SW 1271 (cell line): ENCODE results near the gene PXN.

Experiments used
- DNase-seq, 2 experiments: peaks; one replicate each; lab custom pipeline; 2025; lab: John Stamatoyannopoulos, UW

The PXN gene

DNA sequence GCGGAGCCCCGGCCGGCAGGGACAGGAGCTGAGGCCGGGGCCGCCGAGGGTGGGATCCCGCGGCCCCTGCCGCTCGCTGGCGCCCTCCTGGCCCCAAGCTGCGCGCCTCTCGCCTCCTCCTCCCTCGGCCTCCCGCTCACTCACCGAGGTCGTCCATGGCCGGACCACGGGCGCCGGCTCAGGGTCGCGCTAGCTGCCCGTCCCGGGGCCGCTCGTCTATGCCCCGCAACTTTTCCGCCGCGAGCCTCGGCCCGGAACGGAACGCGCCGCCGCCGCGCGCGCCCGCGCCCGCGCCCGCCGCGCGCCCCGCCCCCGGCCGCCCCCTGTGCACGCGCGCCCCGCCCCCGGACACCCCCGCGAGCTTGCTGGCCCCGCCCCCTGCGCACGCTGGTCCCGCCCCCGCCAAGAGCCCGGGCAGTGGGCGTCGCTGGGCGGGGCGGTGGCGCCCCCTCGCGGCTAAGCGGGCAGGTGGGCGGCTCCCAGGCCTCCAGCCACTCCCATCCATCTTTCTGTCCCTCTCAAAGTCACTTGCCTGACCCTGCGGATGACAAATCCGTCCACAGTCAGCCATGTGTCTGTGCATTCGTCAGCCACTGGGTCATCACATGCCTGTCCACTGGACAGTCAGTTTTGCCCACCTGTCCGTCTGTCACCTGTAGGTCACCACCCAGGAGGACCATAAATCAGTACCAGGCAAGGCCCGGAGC lies at the start of gene PXN:
TSS of gene PXN (minus strand) at position 258 of the 707 bp plus-strand sequence. CDS start at position 157, 101 bp downstream.
- peak in 1 of 2 experiments; percentile 75 for DNase-seq

DNA sequence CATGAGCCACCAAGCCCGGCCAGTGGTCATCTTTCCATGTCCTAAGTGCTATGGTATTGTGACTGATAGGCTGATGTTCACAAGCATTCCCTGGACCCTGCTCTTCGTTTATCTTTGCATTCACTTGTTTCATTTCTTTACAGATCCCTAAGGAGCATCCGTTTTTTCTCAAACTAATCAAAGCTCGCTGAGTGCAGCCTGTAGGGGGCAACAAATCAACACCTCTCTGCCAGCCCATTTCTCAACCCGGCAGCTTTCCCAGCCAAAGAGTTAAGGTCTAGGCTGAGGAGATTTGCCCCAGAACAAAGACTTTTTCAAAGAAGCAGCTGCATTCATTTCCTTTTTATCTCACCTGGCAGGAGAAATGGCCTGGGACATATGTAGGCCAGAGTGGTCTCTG lies 48.7 kb upstream of the PXN start:
- DNase-seq: peak in 1 of 2 experiments; percentile 19

DNA sequence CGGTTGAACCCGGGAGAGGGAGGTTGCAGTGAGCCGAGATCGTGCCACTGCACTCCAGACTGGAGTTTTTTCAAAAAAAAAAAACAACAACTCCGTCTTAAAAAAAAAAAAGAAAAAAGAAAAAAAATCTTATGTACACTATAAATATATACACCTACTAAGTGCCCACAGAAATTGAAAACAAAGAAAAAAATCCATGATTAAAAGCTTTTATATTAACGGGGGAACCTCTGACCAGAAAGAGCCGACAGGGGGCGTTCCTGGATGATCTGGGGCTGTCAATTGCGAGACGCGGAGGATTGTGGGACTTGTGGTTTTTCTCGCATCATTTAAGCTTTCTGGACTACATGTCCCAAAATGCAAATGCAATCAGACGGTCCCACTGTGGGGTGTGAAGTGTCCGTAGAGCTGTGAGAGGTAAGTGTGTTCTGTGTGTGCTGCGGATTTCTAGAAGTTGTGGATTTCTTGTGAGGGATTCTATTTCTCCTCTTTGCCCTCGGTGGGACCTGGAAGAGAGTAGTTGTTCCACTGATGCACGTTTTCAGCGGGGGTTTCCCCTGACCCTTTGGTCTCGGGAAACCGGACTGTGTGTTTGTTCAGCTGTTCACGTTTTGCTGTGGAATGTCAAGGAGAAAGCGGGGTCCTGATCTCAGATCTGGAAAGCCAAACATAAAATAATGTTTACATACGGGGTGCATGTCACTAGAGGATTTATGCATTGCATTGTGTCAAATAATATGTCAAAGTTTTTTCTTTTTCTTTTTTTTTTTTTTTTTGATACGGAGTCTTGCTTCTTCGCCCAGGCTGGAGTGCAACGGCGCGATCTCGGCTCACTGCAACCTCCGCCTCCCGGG lies 36.7 kb upstream of the PXN start, which contains the start of gene SIRT4:
TSS of gene SIRT4 (plus strand) at position 360 of the 854 bp plus-strand sequence. CDS start 1,241 bp downstream, outside the sequence.
- DNase-seq: peak; percentile 85 to 95

DNA sequence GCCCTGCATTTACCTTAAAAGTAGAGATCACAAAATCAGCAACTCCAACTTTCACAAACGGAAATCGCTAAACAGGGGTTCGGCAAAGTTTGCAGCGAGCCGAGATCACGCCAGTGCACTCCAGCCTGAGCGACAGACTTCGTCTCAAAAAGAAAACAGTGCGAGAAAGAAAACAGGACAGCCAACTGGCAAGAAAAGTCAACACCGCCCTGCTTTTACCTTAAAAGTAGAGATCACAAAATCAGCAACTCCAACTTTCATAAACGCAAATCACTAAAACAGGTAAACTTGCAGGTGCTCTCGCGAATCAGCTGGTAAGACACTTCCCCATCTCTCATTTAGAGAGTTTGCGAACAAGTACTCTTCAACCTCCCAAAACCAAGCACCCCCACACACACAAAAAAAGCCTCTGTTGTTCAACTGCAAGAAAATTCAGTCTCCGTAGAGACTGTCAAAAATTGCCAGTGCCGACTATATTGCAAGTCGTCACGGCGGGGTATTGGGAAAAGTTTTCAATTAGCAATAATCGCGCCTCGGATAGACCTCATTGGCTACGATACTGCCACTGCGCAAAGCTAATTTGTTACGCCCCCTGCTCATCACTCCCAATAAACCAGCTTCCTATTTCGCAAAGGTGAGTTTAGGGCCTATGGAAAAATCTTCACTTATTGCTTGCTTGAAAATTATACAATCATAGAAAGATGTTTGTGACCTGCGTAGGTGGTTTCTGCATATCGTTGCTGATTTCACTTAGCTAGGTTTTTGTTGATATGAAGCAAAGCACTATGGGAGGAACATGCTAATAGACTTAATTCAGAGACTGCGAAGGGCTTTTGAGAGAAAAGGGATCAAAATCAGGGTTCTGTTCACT lies 27.4 kb upstream of the PXN start, which contains the start of gene RNU4-1:
TSS of gene RNU4-1 (minus strand) at position 577 of the 871 bp plus-strand sequence.
- peak; percentile 89 to 96 for DNase-seq

- DNase-seq: no peak
Measured at GRCh38 chr12:120292411-120292660, 26.8 kb upstream of the PXN start.

- DNase-seq: peak; percentile 91 to 98
Measured at GRCh38 chr12:120290609-120291305, 25.2 kb upstream of the PXN start.

- DNase-seq: no peak
Measured at GRCh38 chr12:120287491-120287890, 22.0 kb upstream of the PXN start.

- DNase-seq: no peak
Measured at GRCh38 chr12:120286768-120287490, 21.4 kb upstream of the PXN start.

GRCh38 chr12:120284381-120284780 lies 18.9 kb upstream of the PXN start:
- no peak for DNase-seq

GRCh38 chr12:120283318-120283717 lies 17.8 kb upstream of the PXN start:
- no peak for DNase-seq

GRCh38 chr12:120278137-120279069 lies 12.9 kb upstream of the PXN start:
- DNase-seq: no peak

DNA sequence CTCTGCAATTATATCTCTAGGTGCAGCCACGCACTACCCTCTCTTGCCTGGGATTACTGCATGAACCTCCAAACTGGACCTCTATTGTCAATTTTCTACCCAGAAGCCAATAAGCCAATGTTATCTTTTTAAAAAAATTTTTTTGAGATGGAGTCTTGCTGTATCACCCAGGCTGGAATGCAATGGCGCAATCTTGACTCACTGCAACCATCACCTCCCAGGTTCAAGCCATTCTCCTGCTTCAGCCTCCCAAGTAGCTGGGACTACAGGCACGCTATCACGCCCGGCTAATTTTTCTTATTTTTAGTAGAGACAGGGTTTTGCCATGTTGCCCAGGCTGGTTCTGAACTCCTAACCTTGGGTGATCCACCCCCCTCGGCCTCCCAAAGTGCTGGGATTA lies 11.2 kb upstream of the PXN start:
- no peak for DNase-seq

GRCh38 chr12:120267736-120268135 lies 2.2 kb upstream of the PXN start:
- DNase-seq: no peak

- no peak for DNase-seq
Measured at GRCh38 chr12:120266180-120266870, 795 bp upstream of the PXN start.

DNA sequence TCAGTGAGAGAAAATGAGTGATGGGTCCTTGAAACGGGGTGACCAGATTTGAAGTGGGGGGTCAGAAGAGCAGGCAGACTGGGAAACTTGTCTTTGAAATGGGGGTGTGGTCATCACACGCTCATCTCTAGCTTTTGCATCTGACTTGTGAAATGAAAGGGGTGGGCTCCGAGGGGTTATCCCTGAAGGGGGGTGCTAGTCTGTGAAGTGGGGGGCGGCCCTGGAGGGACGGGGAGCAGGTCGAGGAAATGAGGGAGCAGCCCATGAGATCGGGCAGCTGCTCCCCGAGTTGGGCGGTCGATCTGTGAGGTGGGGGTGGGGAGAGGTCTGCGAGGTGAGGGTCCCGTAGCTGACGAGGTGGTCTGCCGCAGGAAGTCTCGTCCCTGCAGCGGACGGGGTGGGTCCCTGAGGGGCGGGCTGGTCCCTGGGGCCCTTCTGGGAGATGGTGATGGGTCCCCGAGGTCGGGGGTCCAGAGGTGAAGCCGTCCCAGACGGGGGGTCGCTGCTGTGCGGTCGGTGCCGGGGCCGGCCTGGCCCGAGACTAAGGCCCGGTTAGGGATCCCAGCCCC lies 542 bp downstream of the PXN start:
- DNase-seq: no peak

GRCh38 chr12:120264086-120264903 lies 1.2 kb downstream of the PXN start:
- DNase-seq: no peak

DNA sequence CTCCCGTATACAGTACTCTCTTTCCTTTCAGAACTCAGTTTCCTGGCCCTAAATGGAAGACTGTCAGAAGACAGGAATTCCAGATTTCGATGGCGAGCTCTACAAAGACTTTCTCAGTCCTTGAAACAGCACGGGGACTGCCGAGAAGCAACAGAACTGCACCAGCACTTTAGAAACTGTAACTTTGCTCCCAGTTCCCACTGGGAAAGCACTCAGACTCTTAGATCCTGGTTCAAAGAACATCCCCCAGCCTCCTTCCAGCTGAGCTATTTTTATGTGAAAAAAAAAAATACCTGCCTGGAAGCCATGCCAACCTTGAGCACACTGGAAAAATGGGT lies 1.8 kb downstream of the PXN start:
- no peak for DNase-seq
